HT1080 (cell line): Measurements from ENCODE around the gene TAAR5. TPM values are rescaled to one million over a fixed set of nuclear protein-coding genes. Genes with fewer than 3 reads are reported as not detected.
"Not testable (repeated sequence)": the region's sequence is repeated elsewhere in the genome, so short reads cannot be mapped to it uniquely, and the experiment has no call there.

ENCODE experiments used
- DNase-seq: peaks from one replicate; pipeline ENCODE4 v3.0.0-alpha.2; 2015; ENCODE audit warnings: low read depth
- polyA plus RNA-seq, 2 experiments: library from polyadenylated mRNA; depleted of rRNA; stranded (reverse); fragments of >200 nt; gene quantifications; 2 replicates each; pipeline ENCODE4 v1.2.3, GENCODE V29; 2015
- total RNA-seq: library from RNA; depleted of rRNA; stranded (reverse); fragments of >200 nt; shearing (Covaris generic); gene quantifications from 2 replicates; pipeline ENCODE4 v1.2.3, GENCODE V29; 2014; rRNA removed

TAAR5 gene, protein sequence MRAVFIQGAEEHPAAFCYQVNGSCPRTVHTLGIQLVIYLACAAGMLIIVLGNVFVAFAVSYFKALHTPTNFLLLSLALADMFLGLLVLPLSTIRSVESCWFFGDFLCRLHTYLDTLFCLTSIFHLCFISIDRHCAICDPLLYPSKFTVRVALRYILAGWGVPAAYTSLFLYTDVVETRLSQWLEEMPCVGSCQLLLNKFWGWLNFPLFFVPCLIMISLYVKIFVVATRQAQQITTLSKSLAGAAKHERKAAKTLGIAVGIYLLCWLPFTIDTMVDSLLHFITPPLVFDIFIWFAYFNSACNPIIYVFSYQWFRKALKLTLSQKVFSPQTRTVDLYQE
- not detected in 2 replicates for total RNA-seq
- not detected in 2 replicates for polyA plus RNA-seq (2015; cell fraction: cytosol; rRNA removed)
- polyA plus RNA-seq (2015; cell fraction: nucleus; rRNA removed), result not detected in 2 replicates

DNA sequence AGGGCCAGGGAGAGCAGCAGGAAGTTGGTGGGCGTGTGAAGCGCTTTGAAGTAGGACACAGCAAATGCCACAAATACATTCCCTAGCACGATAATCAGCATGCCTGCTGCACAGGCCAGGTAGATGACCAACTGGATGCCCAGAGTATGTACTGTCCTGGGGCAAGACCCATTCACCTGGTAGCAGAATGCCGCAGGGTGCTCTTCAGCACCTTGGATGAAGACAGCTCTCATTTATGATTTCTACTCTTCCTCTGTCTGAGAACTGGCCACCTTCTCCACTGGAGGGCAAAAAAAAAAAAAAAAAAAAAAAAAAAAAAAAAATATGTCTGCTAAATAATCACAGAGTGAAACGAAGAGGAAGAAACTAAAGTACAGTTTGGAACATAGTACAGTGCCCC lies at the start of gene TAAR5:
TAAR5 (minus strand) TSS at position 288 of the 400 bp plus-strand sequence; CDS start at position 233, 55 bp downstream.
- no peak for DNase-seq

DNA sequence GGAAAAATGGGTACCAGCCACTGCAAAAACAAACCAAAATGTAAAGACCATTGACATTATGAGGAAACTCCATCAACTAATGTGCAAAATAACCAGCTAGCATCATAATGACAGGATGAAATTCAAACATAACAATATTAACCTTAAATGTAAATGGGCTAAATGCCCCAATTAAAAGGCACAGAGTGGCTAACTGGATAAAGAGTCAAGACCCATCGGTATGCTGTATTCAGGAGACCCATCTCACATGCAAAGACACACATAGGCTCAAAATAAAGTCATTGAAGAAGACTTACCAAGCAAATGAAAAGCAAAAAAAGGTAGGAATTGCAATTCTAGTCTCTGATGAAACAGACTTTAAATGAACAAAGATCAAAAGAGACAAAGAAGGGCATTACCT lies 47.6 kb upstream of the TAAR5 start:
- not testable (repeated sequence) for DNase-seq

DNA sequence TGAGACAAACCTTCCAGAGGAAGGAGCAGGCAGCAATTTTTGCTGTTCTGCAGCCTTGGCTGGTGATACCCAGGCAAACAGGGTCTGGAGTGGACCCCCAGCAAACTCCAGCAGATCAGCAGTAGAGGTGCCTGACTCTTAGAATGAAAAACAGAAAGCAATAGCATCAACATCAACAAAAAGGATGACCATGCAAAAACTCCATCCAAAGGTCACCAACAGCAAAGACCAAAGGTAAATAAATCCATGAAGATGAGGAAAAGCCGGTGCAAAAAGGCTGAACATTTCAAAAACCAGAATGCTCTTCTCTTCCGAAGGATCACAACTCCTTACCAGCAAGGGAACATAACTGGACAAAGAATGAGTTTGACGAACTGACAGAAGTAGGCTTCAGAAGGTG lies 46.4 kb upstream of the TAAR5 start:
- not testable (repeated sequence) for DNase-seq

DNA sequence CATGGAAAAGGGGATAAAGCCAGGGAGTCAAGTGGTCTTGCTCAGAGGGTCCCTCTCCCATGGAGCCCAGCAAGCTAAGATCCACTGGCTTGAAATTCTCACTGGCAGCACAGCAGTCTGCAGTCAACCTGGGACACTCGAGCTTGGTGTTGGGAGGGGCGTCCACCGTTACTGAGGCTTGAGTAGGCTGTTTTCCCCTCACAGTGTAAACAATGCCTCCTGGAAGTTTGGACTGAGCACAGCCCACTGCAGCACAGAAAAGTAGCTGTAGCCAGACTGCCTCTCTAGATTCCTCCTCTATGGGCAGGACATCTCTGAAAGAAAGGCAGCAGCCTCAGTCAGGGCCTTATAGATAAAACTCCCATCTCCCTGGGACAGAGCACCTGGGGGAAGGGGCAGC lies 45.7 kb upstream of the TAAR5 start:
- not testable (repeated sequence) for DNase-seq

DNA sequence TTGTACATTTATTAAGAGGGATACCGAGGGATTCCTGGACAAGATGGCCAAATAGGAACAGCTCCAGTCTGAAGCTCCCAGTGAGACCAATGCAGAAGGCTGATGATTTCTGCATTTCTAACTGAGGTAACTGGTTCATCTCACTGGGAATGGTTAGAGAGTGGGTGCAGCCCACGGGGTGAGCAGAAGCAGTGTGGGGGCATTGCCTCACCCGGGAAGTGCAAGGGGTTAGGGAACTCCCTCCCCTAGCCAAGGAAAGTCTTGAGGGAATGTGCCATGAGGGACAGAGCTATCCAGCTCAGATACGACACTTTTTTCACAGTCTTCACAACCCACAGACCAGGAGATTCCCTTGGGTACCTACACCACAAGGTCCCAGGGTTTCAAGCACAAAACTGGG lies 45.3 kb upstream of the TAAR5 start:
- no peak for DNase-seq

DNA sequence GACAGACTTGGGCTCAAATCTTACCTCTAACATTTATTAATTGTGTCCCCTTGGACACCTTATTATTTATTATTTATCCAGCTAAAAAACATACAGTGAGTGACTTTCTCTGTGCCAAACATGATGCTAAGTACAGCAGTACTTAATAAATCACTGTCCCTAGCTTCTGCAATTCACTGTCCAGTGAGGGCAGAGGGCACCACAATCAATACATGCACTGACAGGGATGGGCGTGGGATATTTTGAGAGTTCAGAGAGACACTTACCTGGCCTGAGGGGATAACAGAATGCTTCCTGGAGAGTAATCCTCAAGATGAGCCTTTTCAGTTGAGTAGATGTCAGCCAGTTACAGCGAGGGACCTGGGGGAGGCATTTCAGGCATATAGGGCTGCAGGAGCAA lies 43.8 kb upstream of the TAAR5 start:
- no peak for DNase-seq

DNA sequence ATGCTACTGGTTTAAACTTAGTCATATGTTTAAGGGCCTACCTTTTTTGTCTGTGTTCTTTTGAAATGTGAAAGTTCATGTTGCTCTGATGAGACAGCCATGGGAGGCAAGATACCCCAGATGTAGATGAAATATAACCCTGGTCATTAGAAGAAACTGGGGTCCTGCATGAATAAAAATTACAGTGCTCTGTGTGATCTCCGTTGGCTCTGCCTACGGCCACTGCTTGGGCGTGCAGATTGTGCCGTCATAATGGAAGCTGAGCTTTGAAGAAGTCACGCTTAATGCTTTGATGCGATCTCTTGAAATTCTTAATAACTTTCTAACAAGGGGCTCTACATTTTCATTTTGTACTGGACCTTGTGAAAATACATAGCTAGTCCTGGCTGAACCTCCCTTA lies 34.6 kb upstream of the TAAR5 start, which contains the start of gene TAAR2:
TAAR2 (minus strand) TSS at position 101 of the 400 bp plus-strand sequence; CDS start at position 101, 0 bp downstream.
- DNase-seq, result no peak

DNA sequence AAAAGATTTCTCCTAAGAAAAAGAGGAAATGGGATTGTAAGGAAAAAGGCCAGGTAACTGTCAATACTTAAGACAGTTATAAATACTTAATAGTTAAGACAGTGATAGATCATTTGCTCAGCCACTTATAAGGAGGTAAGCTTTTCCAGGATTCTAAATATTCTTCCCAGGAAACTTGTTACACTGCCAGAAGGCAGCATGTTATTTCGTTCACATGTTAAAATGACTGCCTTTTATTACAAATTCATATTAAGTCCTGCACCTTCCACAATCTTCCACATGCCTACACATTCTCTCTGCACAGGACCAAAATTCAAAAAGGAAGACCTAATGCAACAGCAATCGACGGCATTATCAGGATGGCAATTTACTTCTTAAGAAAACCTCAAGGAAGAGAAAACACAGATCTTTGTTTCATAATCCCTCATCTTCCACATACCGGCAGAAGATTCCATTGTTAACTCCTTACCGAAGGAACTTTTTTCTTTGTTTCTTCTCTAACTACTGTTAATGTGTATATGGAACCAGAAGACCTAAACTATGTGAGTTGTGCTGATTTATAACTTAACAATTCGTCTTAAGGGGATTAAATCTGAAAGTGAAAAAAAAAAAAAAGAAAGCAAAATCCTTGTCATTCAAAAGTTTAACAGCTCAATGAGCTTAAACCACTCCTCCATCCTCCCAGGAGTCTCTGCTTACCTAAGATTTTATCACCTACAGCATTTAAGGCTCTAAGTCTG lies 33.7 kb upstream of the TAAR5 start:
- DNase-seq, result no peak

DNA sequence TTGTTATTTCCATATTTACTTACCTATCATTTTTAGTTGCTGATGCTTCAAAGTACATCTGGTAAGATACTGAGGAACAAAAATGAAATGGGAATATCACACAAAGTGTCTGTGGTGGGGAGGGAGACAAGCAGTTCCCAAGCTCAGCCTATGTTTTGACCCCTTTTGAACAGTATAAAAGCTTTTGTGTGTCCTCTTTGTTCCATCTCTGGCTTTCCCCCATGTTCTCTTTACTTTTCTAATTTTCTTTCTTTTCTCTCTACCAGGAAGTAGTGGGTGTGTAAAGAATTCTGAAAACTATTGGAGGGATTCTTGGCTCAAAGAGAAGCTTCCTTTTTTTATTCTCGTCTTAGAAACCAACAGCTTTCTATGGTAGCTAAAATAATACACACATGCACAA lies 27.1 kb upstream of the TAAR5 start:
- DNase-seq, result no peak

DNA sequence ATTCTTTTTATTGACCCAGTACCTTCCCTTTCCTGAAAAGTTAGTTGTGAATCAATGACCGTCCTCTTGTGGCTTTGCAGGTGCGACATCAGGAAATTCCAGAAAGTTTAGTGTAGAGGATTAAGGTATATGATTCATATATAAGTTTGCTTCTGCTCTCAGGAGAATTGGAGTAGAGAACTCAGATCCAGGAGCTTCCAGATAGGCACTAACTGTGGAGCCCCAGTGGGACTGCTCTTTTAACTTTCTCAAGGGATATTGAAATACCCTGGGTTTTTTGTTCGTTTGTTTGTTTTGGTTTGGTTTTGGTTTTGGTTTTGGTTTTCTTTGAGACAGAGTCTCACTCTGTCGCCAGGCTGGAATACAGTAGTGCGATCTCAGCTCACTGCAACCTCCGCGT lies 25.0 kb upstream of the TAAR5 start:
- peak; percentile 64 for DNase-seq

DNA sequence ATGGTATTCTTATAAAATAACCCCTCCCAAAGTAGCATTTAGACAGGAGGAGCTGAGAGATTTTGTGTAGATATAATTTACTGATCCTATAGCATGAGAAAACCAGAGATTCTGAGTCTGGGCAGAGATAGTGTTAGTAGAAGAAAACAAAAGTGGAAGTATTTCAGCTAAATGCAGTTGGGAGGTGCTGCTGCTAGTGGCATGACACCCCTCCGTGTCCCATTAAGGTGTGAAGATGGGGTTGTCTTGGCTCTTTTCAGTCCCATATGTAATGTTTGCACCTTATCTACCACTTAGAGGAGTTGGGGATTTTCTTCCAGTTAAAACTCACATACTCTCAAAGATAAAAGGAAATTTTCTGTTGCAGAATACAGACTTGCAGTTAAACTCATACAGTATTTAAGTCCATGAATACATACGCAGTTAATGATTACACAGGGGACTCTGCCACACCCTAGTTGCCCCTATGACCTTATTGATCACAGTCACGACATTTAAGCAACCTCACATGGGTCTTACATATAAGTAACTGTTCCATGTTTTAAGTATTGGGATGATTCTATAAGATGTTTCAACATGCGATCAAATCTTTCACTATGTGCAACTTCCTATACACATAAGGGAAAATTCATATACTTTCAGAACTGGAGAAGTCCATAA lies 23.0 kb upstream of the TAAR5 start:
- DNase-seq, result no peak

DNA sequence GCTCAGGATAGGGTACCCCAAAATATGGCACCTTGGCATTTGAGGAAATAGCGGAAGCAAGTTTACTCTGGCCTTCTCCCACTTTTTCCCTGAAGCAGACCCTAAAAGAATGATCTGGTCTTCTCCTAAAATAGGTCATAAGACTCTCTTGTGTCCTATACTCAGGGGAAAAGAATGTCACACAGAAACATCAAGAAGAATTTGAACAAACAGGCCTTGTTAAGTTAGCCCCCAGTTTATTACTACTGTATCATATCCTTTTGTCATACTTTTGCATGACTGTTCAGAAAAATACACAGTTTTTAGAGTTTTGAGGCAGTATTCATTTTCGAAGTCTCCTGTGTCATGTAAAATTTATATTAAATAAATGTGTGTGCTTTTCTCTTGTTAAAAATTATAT lies 22.1 kb upstream of the TAAR5 start:
- DNase-seq, result peak; percentile 19

DNA sequence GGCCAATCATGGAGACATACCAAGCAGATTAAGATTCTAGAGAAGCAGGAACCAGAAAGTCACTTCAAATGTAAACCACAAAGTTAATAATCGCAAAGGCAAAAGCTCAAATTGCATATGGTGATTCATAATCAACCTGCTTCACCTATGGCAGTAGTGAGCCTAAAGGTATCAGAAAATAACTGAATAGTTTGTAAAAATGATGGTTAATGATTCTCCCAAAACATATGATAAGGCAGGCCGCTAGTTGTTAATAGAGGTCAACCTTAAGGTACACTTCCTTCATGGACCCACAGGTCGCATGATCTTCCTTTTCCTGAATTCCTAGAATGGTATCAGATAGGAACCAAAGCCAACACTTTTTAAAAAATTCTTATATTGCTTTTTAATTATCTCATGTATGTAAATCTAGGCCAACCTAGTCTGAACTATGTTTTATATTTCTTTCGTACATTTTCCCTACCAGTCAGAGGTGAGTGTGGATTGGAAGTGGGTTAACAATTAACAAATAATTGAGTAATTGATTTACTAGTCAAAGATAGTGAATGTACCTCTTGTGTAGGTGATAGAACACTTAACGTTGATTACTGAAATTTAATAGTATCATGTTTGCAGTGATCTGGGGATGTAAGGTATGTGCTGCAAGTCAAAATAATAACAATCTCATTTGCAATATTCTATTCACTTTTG lies 18.1 kb upstream of the TAAR5 start:
- no peak for DNase-seq

DNA sequence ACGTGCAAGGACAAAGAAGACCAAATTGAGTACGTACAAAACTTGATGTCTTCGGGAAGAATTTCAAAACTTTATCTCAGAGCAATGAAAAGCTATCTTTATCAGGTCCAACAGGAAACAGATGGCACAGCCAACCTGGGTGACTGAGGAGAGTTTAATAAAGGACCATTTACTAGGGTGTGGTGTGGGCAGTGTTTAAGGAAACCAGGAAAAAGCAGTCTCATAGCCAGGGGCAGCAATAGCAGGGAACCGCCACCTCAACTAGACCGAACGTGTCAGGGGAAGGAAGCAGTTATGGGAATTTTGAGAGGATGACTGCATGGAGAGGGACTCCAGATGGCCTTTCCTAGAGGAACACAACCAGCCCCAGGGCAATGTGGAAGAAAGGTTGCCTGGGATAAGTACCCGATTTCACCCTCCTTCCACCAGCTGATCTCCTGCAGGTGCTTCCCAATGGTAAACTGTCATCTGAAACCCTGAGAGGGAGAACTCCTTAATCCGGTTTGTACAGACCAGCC lies 15.2 kb upstream of the TAAR5 start:
- no peak for DNase-seq

DNA sequence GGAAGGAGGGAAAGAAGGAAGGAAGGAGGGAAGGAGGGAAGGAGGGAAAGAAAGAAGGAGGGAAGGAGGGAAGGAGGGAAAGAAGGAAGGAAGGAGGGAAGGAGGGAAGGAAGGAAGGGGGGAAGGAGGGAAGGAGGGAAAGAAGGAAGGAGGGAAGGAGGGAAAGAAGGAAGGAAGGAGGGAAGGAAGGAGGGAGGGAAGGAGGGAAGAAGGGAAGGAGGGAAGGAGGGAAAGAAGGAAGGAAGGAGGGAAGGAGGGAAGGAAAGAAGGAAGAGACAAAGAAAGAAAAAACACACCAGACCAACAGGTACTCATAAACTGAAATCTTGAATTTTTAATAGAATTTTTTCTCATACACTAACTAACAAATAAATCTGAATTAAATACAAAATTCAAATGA lies 11.4 kb upstream of the TAAR5 start:
- DNase-seq, result not testable (repeated sequence)

DNA sequence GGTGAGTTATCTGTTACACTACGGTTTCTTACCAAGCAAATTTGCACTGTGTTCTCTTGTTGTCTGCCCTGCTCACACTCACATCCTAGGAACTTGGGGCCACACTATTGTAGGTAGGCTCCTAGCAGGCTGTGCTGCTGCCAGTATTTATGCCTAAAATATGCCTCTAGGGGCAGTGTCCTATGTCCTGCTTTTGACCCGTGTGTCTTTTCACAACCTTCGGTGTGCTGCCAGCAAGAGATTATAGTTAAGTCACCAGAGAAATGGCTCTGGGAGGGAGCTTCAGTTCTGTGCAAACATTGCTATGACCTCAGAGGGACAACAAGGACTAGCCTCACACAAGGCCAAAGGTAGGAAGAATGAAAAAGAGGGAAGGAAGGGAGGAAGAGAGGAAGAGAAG lies 8.9 kb upstream of the TAAR5 start:
- DNase-seq, result peak; percentile 22

DNA sequence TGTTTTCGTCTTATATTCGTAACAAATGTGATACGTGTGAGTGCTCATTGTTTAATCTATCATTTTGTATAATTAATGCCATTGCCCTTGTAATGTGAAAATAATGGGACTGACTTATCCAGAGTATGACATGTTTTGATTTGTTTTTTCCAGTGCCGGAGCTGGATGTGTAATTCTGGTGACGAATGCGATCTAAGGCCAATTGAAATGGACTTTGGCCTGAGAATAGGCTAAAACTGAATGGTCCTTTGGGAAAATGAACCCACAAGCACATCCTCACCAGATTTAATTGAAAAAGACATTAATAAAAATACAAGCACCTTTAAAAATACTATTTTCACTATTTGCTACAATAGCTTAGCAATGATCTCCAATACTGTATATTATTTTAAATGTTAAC lies 6.7 kb upstream of the TAAR5 start:
- DNase-seq, result no peak

DNA sequence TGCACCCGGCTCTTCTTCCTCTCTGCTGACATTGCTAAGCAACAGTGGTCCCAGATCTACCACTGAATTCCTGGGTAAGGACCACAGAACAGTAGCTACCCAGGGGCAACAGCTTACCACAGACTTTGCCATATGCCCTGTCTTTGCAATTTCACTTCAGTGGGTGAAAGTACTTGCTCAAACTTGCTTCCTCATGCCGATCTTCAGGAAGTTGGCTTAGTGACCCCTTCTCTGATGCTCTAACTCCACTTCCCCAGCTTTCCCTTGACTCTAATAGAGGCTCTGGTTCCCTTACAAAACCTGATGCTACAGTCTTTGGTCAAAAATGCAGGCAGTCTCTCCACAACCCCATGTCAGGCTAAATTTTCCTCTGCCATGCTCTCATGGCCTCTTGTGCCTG lies 3.3 kb upstream of the TAAR5 start:
- DNase-seq, result no peak

DNA sequence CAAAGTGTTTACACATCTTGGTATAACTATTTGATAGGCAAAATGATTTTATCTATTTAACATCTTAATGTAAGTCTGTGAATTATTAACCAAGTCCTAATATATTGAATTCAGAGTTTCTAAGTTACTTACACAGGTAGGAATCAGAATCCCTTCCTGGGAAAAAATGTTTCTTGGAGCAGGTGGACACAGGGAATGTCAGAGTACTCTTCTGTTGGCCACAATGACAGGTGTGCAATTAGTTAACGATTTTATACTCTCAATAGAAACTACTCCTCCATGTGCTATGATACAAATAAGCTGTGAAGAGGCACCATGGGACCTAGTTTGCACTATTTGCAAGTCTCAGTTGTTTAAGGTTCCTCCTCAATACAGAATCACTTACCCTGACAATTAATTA lies 821 bp upstream of the TAAR5 start:
- DNase-seq, result no peak

DNA sequence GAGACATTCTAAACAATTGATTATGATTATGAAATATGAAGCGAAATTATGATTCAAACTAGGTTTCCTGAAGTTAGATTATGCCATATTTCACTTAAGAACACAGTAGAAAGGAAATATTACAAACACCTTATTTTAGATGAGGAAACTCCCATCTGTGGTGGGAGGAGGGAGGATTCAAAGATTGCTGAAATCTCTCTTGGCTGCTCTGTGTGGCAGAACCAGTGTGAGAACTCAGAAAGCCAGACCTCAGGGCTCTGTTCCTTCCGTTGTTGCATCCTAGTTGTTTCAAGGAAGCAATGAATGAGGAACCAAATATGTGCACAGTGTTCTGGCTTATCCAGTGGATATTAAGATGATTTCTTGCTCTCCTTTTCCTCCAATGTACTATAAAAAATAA lies 2.1 kb downstream of the TAAR5 start:
- DNase-seq, result no peak

DNA sequence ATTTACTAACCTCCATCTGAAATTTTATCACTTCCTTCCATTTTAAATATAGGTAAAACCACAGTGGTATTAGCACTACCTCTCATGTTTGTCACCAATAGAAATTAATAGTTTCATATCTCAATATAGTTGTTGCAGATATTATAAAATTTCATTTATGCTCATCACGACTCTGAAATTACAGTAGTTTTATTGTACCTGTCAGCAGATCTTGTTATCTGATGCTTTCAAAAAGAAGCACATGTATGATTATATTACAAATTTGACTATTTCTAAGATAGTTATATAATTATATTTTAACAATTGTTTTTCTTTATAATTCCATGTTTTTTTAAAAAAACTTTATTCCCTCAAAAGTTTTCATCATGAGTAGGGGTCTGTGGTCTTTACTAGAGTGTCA lies 4.8 kb downstream of the TAAR5 start:
- no peak for DNase-seq
